ENCODE results near the gene OLFML2B.

The OLFML2B gene

GRCh38 chr1:162029157-162029556, 5.5 kb upstream of the OLFML2B start:
- TF ChIP-seq TAF1 (IDR thresholded peaks at IDR 0.05; ENCODE audit: borderline replicate concordance, insufficient read depth, low read length) (no peak), REST (IDR thresholded peaks at IDR 0.05; ENCODE audit: insufficient read depth in 1 of 2, low read depth in 2 of 2, low read length in 2 of 2) (no peak), SIN3A (IDR thresholded peaks at IDR 0.05; ENCODE audit: borderline replicate concordance, insufficient read depth, low read length) (no peak), FOXP2 (optimal IDR thresholded peaks at IDR 0.05; ENCODE audit: borderline replicate concordance, extremely low read depth, extremely low read length, insufficient read depth) (no peak), POLR2AphosphoS5 (IDR thresholded peaks at IDR 0.05; ENCODE audit: low read depth, low read length) (no peak)

GRCh38 chr1:162028726-162029125, 5.1 kb upstream of the OLFML2B start:
- TF ChIP-seq POLR2AphosphoS5 (IDR thresholded peaks at IDR 0.05; ENCODE audit: low read depth, low read length) (no peak), TAF1 (IDR thresholded peaks at IDR 0.05; ENCODE audit: borderline replicate concordance, insufficient read depth, low read length) (no peak), SIN3A (IDR thresholded peaks at IDR 0.05; ENCODE audit: borderline replicate concordance, insufficient read depth, low read length) (no peak), FOXP2 (optimal IDR thresholded peaks at IDR 0.05; ENCODE audit: borderline replicate concordance, extremely low read depth, extremely low read length, insufficient read depth) (no peak), REST (IDR thresholded peaks at IDR 0.05; ENCODE audit: insufficient read depth in 1 of 2, low read depth in 2 of 2, low read length in 2 of 2) (no peak)

GRCh38 chr1:162026881-162027280, 3.2 kb upstream of the OLFML2B start:
- no peak for TF ChIP-seq SIN3A (IDR thresholded peaks at IDR 0.05; ENCODE audit: borderline replicate concordance, insufficient read depth, low read length)
- no peak for TF ChIP-seq FOXP2 (optimal IDR thresholded peaks at IDR 0.05; ENCODE audit: borderline replicate concordance, extremely low read depth, extremely low read length, insufficient read depth)
- TF ChIP-seq POLR2AphosphoS5 (IDR thresholded peaks at IDR 0.05; ENCODE audit: low read depth, low read length), result no peak
- no peak for TF ChIP-seq REST (IDR thresholded peaks at IDR 0.05; ENCODE audit: insufficient read depth in 1 of 2, low read depth in 2 of 2, low read length in 2 of 2)
- no peak for TF ChIP-seq TAF1 (IDR thresholded peaks at IDR 0.05; ENCODE audit: borderline replicate concordance, insufficient read depth, low read length)

GRCh38 chr1:162025541-162025940, 1.9 kb upstream of the OLFML2B start:
- no peak for TF ChIP-seq FOXP2 (optimal IDR thresholded peaks at IDR 0.05; ENCODE audit: borderline replicate concordance, extremely low read depth, extremely low read length, insufficient read depth)
- no peak for TF ChIP-seq REST (IDR thresholded peaks at IDR 0.05; ENCODE audit: insufficient read depth in 1 of 2, low read depth in 2 of 2, low read length in 2 of 2)
- TF ChIP-seq POLR2AphosphoS5 (IDR thresholded peaks at IDR 0.05; ENCODE audit: low read depth, low read length), result no peak
- no peak for TF ChIP-seq TAF1 (IDR thresholded peaks at IDR 0.05; ENCODE audit: borderline replicate concordance, insufficient read depth, low read length)
- no peak for TF ChIP-seq SIN3A (IDR thresholded peaks at IDR 0.05; ENCODE audit: borderline replicate concordance, insufficient read depth, low read length)

GRCh38 chr1:162023181-162023546, 505 bp downstream of the OLFML2B start:
- no peak for TF ChIP-seq SIN3A (IDR thresholded peaks at IDR 0.05; ENCODE audit: borderline replicate concordance, insufficient read depth, low read length)
- no peak for TF ChIP-seq POLR2AphosphoS5 (IDR thresholded peaks at IDR 0.05; ENCODE audit: low read depth, low read length)
- no peak for TF ChIP-seq REST (IDR thresholded peaks at IDR 0.05; ENCODE audit: insufficient read depth in 1 of 2, low read depth in 2 of 2, low read length in 2 of 2)
- TF ChIP-seq TAF1 (IDR thresholded peaks at IDR 0.05; ENCODE audit: borderline replicate concordance, insufficient read depth, low read length), result no peak
- no peak for TF ChIP-seq FOXP2 (optimal IDR thresholded peaks at IDR 0.05; ENCODE audit: borderline replicate concordance, extremely low read depth, extremely low read length, insufficient read depth)
